Naive thymus-derived CD8-positive, alpha-beta T cell (primary cell): ENCODE measurements around the gene DPM3. TPM values are rescaled to one million over a fixed set of nuclear protein-coding genes. Genes with fewer than 3 reads are reported as not detected.
"Not testable (repeated sequence)": the region's sequence is repeated elsewhere in the genome, so short reads cannot be mapped to it uniquely, and the experiment has no call there.

Experiments
- ATAC-seq, 2 donors: fragments of 150-1000 bp; cut with Tn5 transposase in 1 of 2; sonication (Bioruptor Pico), chemical (Tn5 transposase) in 1 of 2; 1 replicate in 1 of 2; 2 replicates in 1 of 2; pipeline ENCODE4 v1.10.0; 2021; ENCODE audit warnings: mild to moderate bottlenecking in 2 of 2, moderate library complexity in 2 of 2
- POLR2A ChIA-PET: fragments of 350-600 bp; sonication (Branson Sonifier 250); formaldehyde crosslinking; loops from one replicate; lab custom pipeline; 2021; ENCODE audit warnings: antibody characterized with exemption; lab: Charles Lee
- DNase-seq, 10 donors: peaks; one replicate each; pipeline versions ENCODE4 v3.0.0 to v3.0.0-alpha.2; 2020 to 2022
- H3K27ac Mint-ChIP-seq, 10 donors: one replicate each; pipeline ENCODE4 v1.8.0; 2020 to 2022; ENCODE audit warnings: mild to moderate bottlenecking in 10 of 10, mixed read lengths in 10 of 10, moderate library complexity in 4 of 10, inconsistent platforms in 1 of 10
- H3K27me3 Mint-ChIP-seq, 5 donors: one replicate each; pipeline ENCODE4 v1.8.0; 2021 to 2022; ENCODE audit warnings: mixed read lengths in 5 of 5
- H3K36me3 Mint-ChIP-seq, 3 donors: one replicate each; pipeline ENCODE4 v1.8.0; 2020 to 2022; ENCODE audit warnings: mixed read lengths in 3 of 3, mild to moderate bottlenecking in 2 of 3, inconsistent platforms in 1 of 3
- H3K4me1 Mint-ChIP-seq, 4 donors: one replicate each; pipeline ENCODE4 v1.8.0; 2021 to 2022; ENCODE audit warnings: mixed read lengths in 4 of 4
- H3K4me3 Mint-ChIP-seq, 10 donors: one replicate each; pipeline ENCODE4 v1.8.0; 2020 to 2022; ENCODE audit warnings: mild to moderate bottlenecking in 10 of 10, mixed read lengths in 10 of 10, moderate library complexity in 6 of 10, inconsistent platforms in 1 of 10
- H3K9me3 Mint-ChIP-seq, 9 donors: one replicate each; pipeline ENCODE4 v1.8.0; 2020 to 2022; ENCODE audit warnings: mixed read lengths in 9 of 9, mild to moderate bottlenecking in 3 of 9, inconsistent platforms in 1 of 9, moderate library complexity in 1 of 9
- polyA plus RNA-seq, 3 donors: library from polyadenylated mRNA; unstranded; fragments of 300-500 nt; fragmentation: Illumina TruSeq; gene quantifications; one replicate each; pipeline ENCODE4 v1.2.3, GENCODE V29; 2021
- total RNA-seq, 8 experiments: library from RNA in 2 of 8; stranded (reverse) in 2 of 8; gene quantifications; one replicate each; pipeline ENCODE4 v1.2.3 and lab custom pipeline; 2021 to 2026

The DPM3 gene
- total and polyA plus RNA-seq, 5 experiments from 2014 or later = 45.2 to 159 (median 103) TPM

GRCh38 chr1:155167166-155168104 lies 27.1 kb upstream of the DPM3 start:
- Mint-ChIP-seq H3K4me3 (peak overlapping the region; percentile 37 to 76 (median 68)), H3K36me3 (peaks cover 0 to 25% (median 5%) of the 10 kb centered on the region in 3 donors), H3K27ac (peak overlapping the region in 7 of 10 donors; percentile 35 to 71 (median 51)), H3K9me3 (no peaks in the 10 kb centered on the region), H3K4me1 (peaks cover 13 to 32% (median 22%) of the 10 kb centered on the region in 4 donors), H3K27me3 (no peaks in the 10 kb centered on the region)
- POLR2A ChIA-PET = interaction anchor here (1.2 to 2.3 kb wide), 3 partner anchors 39 to 76 kb away, joined by 3 to 10 read pairs (median 4); no protein-coding TSS in a partner anchor
- ATAC-seq (peak; percentile 78 to 85), DNase-seq (peak; percentile 70 to 91 (median 83))

GRCh38 chr1:155166471-155167165 lies 26.3 kb upstream of the DPM3 start:
- ATAC-seq = no peak
- peaks cover 8 to 24% (median 15%) of the 10 kb centered on the region in 4 donors for H3K4me1 Mint-ChIP-seq
- H3K36me3 Mint-ChIP-seq = peaks cover 0 to 24% (median 5%) of the 10 kb centered on the region in 3 donors
- no peaks in the 10 kb centered on the region for H3K27me3 Mint-ChIP-seq
- no peak overlapping the region for H3K27ac Mint-ChIP-seq
- no peaks in the 10 kb centered on the region for H3K9me3 Mint-ChIP-seq
- no peak for DNase-seq
- peak overlapping the region in 5 of 10 donors; percentile 31 to 72 (median 71) for H3K4me3 Mint-ChIP-seq
- POLR2A ChIA-PET = interaction anchor here (0.7 to 2.3 kb wide), 3 partner anchors 54 to 75 kb away, joined by 3 to 10 read pairs (median 4); no protein-coding TSS in a partner anchor

- POLR2A ChIA-PET = interaction anchor here (0.7 kb wide), 1 partner anchor 71 kb away, joined by 3 read pairs; no protein-coding TSS in a partner anchor
- no peaks in the 10 kb centered on the region for H3K9me3 Mint-ChIP-seq
- H3K27ac Mint-ChIP-seq = no peak overlapping the region
- no peak for ATAC-seq
- DNase-seq = no peak
- H3K4me1 Mint-ChIP-seq = peaks cover 8 to 24% (median 15%) of the 10 kb centered on the region in 4 donors
- H3K27me3 Mint-ChIP-seq = no peaks in the 10 kb centered on the region
- peaks cover 0 to 21% (median 5%) of the 10 kb centered on the region in 3 donors for H3K36me3 Mint-ChIP-seq
- H3K4me3 Mint-ChIP-seq = no peak overlapping the region
These were observed 25.7 kb upstream of the DPM3 start for GRCh38 chr1:155166051-155166470.

GRCh38 chr1:155164625-155165024 lies 24.3 kb upstream of the DPM3 start:
- H3K9me3 Mint-ChIP-seq, H3K27me3 Mint-ChIP-seq, H3K4me3 Mint-ChIP-seq, ATAC-seq, H3K27ac Mint-ChIP-seq, DNase-seq: not testable (repeated sequence)
- H3K4me1 Mint-ChIP-seq = peaks cover 6 to 21% (median 14%) of the 10 kb centered on the region in 4 donors
- POLR2A ChIA-PET = interaction anchor here (0.6 to 0.7 kb wide), 2 partner anchors 36 to 113 kb away, joined by 4 to 5 read pairs; no protein-coding TSS in a partner anchor
- H3K36me3 Mint-ChIP-seq = peaks cover 0 to 12% (median 4%) of the 10 kb centered on the region in 3 donors

- DNase-seq, H3K36me3 Mint-ChIP-seq, H3K27me3 Mint-ChIP-seq, H3K27ac Mint-ChIP-seq, POLR2A ChIA-PET, H3K9me3 Mint-ChIP-seq, ATAC-seq, H3K4me3 Mint-ChIP-seq: not testable (repeated sequence)
- H3K4me1 Mint-ChIP-seq = peaks cover 6 to 15% (median 13%) of the 10 kb centered on the region in 4 donors
These were observed 23.5 kb upstream of the DPM3 start for GRCh38 chr1:155163785-155164184.

GRCh38 chr1:155162631-155163030 lies 22.3 kb upstream of the DPM3 start:
- DNase-seq, H3K4me3 Mint-ChIP-seq, H3K27me3 Mint-ChIP-seq, H3K36me3 Mint-ChIP-seq, POLR2A ChIA-PET, ATAC-seq, H3K9me3 Mint-ChIP-seq, H3K27ac Mint-ChIP-seq: not testable (repeated sequence)
- peaks cover 2 to 10% (median 9%) of the 10 kb centered on the region in 4 donors for H3K4me1 Mint-ChIP-seq

GRCh38 chr1:155160128-155160527 lies 19.8 kb upstream of the DPM3 start:
- Mint-ChIP-seq H3K4me1 (no peaks in the 10 kb centered on the region), H3K27ac (peak overlapping the region in 1 of 10 donors; percentile 24), H3K9me3 (no peaks in the 10 kb centered on the region), H3K27me3 (peaks cover 0 to 1% (median 0%) of the 10 kb centered on the region in 5 donors), H3K36me3 (no peaks in the 10 kb centered on the region), H3K4me3 (no peak overlapping the region)
- POLR2A ChIA-PET = no interaction called here
- no peak for DNase-seq
- no peak for ATAC-seq

- ATAC-seq (no peak), DNase-seq (no peak)
- Mint-ChIP-seq H3K9me3 (no peaks in the 10 kb centered on the region), H3K27me3 (peaks cover 0 to 1% (median 0%) of the 10 kb centered on the region in 5 donors), H3K36me3 (no peaks in the 10 kb centered on the region), H3K4me3 (no peak overlapping the region), H3K27ac (peak overlapping the region in 3 of 10 donors; percentile 2 to 45 (median 19)), H3K4me1 (no peaks in the 10 kb centered on the region)
- POLR2A ChIA-PET = no interaction called here
These were observed 18.7 kb upstream of the DPM3 start for GRCh38 chr1:155158991-155159390.

GRCh38 chr1:155155996-155156643 lies 15.8 kb upstream of the DPM3 start:
- not testable (repeated sequence) for H3K27me3 Mint-ChIP-seq, H3K4me3 Mint-ChIP-seq, H3K9me3 Mint-ChIP-seq, H3K4me1 Mint-ChIP-seq, DNase-seq, H3K27ac Mint-ChIP-seq, H3K36me3 Mint-ChIP-seq, ATAC-seq
- POLR2A ChIA-PET = interaction anchor here (0.6 kb wide), 1 partner anchor 15 kb away, joined by 4 read pairs; no protein-coding TSS in a partner anchor

GRCh38 chr1:155145491-155145890 lies 5.2 kb upstream of the DPM3 start:
- POLR2A ChIA-PET = interaction anchor here (1.1 kb wide), 1 partner anchor 16 kb away, joined by 3 read pairs; no protein-coding TSS in a partner anchor
- no peak overlapping the region for H3K27ac Mint-ChIP-seq
- H3K4me1 Mint-ChIP-seq = peaks cover under 1 to 12% (median 2%) of the 10 kb centered on the region in 4 donors
- H3K9me3 Mint-ChIP-seq = no peaks in the 10 kb centered on the region
- no peak overlapping the region for H3K4me3 Mint-ChIP-seq
- H3K36me3 Mint-ChIP-seq = no peaks in the 10 kb centered on the region
- DNase-seq = no peak
- peaks cover 3 to 28% (median 9%) of the 10 kb centered on the region in 5 donors for H3K27me3 Mint-ChIP-seq
- ATAC-seq = no peak

GRCh38 chr1:155141749-155142148 lies 1.4 kb upstream of the DPM3 start:
- Mint-ChIP-seq H3K36me3 (peaks cover 0 to 5% (median 0%) of the 10 kb centered on the region in 3 donors), H3K9me3 (no peaks in the 10 kb centered on the region), H3K4me1 (peaks cover 7 to 33% (median 29%) of the 10 kb centered on the region in 4 donors), H3K27ac (no peak overlapping the region), H3K27me3 (peaks cover 3 to 15% (median 8%) of the 10 kb centered on the region in 5 donors), H3K4me3 (peak overlapping the region in 5 of 10 donors; percentile 15 to 62 (median 20))
- POLR2A ChIA-PET = interaction anchor here (1.4 kb wide), 1 partner anchor 52 kb away, joined by 3 read pairs; no protein-coding TSS in a partner anchor
- DNase-seq (no peak), ATAC-seq (no peak)

GRCh38 chr1:155140630-155140953 lies 261 bp upstream of the DPM3 start:
- H3K27me3 Mint-ChIP-seq = peaks cover 0 to 5% (median 2%) of the 10 kb centered on the region in 5 donors
- H3K4me3 Mint-ChIP-seq = peak overlapping the region; percentile 91 to 100 (median 98)
- POLR2A ChIA-PET = interaction anchor here (0.6 to 1.6 kb wide), 5 partner anchors 11 to 168 kb away, joined by 3 to 10 read pairs (median 4); partner anchors contain the start of genes FDPS and KRTCAP2
- H3K27ac Mint-ChIP-seq = peak overlapping the region; percentile 86 to 99 (median 96)
- ATAC-seq (no peak), DNase-seq (no peak)
- no peaks in the 10 kb centered on the region for H3K9me3 Mint-ChIP-seq
- peaks cover 0 to 5% (median 0%) of the 10 kb centered on the region in 3 donors for H3K36me3 Mint-ChIP-seq
- H3K4me1 Mint-ChIP-seq = peaks cover 11 to 36% (median 34%) of the 10 kb centered on the region in 4 donors
